HG03039 (cell line): ENCODE results near the gene FER1L5.

Source experiments
- ATAC-seq: cut with Tn5 transposase; IDR thresholded peaks from one replicate; pipeline ENCODE4 v1.9.1; 2021; ENCODE audit warnings: mild to moderate bottlenecking, moderate library complexity; ENCODE audit not compliant: unreplicated experiment

Gene FER1L5

GRCh38 chr2:96739076-96739632 is 96.6 kb downstream of the FER1L5 start:
- ATAC-seq, result no peak

GRCh38 chr2:96739633-96740428 is 97.3 kb downstream of the FER1L5 start, which contains the start of gene LMAN2L:
LMAN2L (minus strand) TSS chr2:96740064; CDS start chr2:96740040, 24 bp downstream.
- ATAC-seq, result peak; percentile 100

GRCh38 chr2:96747061-96747617 is 104.6 kb downstream of the FER1L5 start:
- ATAC-seq, result no peak

GRCh38 chr2:96751800-96752199 is 109.2 kb downstream of the FER1L5 start:
- no peak for ATAC-seq

GRCh38 chr2:96753661-96754282 is 111.2 kb downstream of the FER1L5 start:
- no peak for ATAC-seq

- no peak for ATAC-seq
These were observed 111.8 kb downstream of the FER1L5 start for GRCh38 chr2:96754317-96754716.
